Glutamatergic neuron (in vitro differentiated cells): ENCODE results near the gene NHERF1. TPM values are rescaled to one million over a fixed set of nuclear protein-coding genes. Genes with fewer than 3 reads are reported as not detected.
A peak's percentile ranks its signal among the peaks of the same experiment; 100 is the strongest.

Source experiments
- DNase-seq: peaks from one replicate; pipeline ENCODE4 v3.0.0; 2022
- H3K27ac Mint-ChIP-seq: one replicate; pipeline ENCODE4 v1.8.0; 2020; ENCODE audit warnings: mild to moderate bottlenecking, mixed read lengths, inconsistent platforms; ENCODE audit not compliant: unreplicated experiment
- H3K27me3 Mint-ChIP-seq: one replicate; pipeline ENCODE4 v1.8.0; 2020; ENCODE audit warnings: mild to moderate bottlenecking, moderate library complexity, mixed read lengths, inconsistent platforms; ENCODE audit not compliant: unreplicated experiment
- H3K36me3 Mint-ChIP-seq: one replicate; pipeline ENCODE4 v1.8.0; 2020; ENCODE audit warnings: mild to moderate bottlenecking, mixed read lengths, inconsistent platforms; ENCODE audit not compliant: unreplicated experiment
- H3K4me1 Mint-ChIP-seq: one replicate; pipeline ENCODE4 v1.8.0; 2020; ENCODE audit warnings: mild to moderate bottlenecking, low read depth, mixed read lengths, inconsistent platforms; ENCODE audit not compliant: unreplicated experiment
- H3K4me3 Mint-ChIP-seq: one replicate; pipeline ENCODE4 v1.8.0; 2020; ENCODE audit warnings: mild to moderate bottlenecking, mixed read lengths, inconsistent platforms; ENCODE audit not compliant: unreplicated experiment
- H3K9me3 Mint-ChIP-seq: one replicate; pipeline ENCODE4 v1.8.0; 2020; ENCODE audit warnings: mild to moderate bottlenecking, moderate library complexity, mixed read lengths, inconsistent platforms; ENCODE audit not compliant: unreplicated experiment
- CTCF ChIP-seq: fragments of 200-600 bp; sonication (generic); IDR thresholded peaks from one replicate; pipeline ENCODE4 v1.5.0; 2021; ENCODE audit not compliant: partially characterized antibody, unreplicated experiment
- long read RNA-seq: library from polyadenylated mRNA; unstranded; transcript quantifications from one replicate; pipeline ENCODE4 v2.0.0, GENCODE V29; 2020; ENCODE audit not compliant: unreplicated experiment
- total RNA-seq: library from RNA; stranded (reverse); fragmentation: NEBNext Ultra II Directional; extraction: Animal tissue kit (Norgen Biotek cat#: 25700); gene quantifications from one replicate; pipeline ENCODE4 v1.2.1, GENCODE V29; 2021; ENCODE audit not compliant: unreplicated experiment

Gene NHERF1
- 26.9 TPM for total RNA-seq
- long read RNA-seq, transcript SLC9A3R1-201 (6 exons, 1,969 nt), result major isoform, 16 of 16 reads
- long read RNA-seq, partial matches to known transcripts, result 0 of 16 reads
- long read RNA-seq, other reads (novel, unspliced or antisense), result 0 of 16 reads

- peaks cover 11% of the 10 kb centered on the region for H3K4me1 Mint-ChIP-seq
- H3K9me3 Mint-ChIP-seq, result peaks cover 9% of the 10 kb centered on the region
- peak; percentile 97 for DNase-seq
- H3K27me3 Mint-ChIP-seq, result no peaks in the 10 kb centered on the region
- peak; percentile 55 for TF ChIP-seq CTCF
- peak within 1 kb of the TSS; percentile 87 for H3K4me3 Mint-ChIP-seq
- H3K36me3 Mint-ChIP-seq, result no peaks in the 10 kb centered on the region
- peak within 1 kb of the TSS; percentile 15 for H3K27ac Mint-ChIP-seq
These were observed at the start of gene NHERF1 for GRCh38 chr17:74748529-74749278. TSS of gene NHERF1 (plus strand) at chr17:74748628. CDS start at chr17:74748847, 219 bp downstream.

GRCh38 chr17:74699236-74699635 lies 49.2 kb upstream of the NHERF1 start:
- Mint-ChIP-seq H3K36me3 (peaks cover 4% of the 10 kb centered on the region), H3K4me3 (no peak overlapping the region), H3K9me3 (peaks cover 3% of the 10 kb centered on the region), H3K27me3 (peaks cover 8% of the 10 kb centered on the region), H3K27ac (no peak overlapping the region), H3K4me1 (no peaks in the 10 kb centered on the region)
- no peak for TF ChIP-seq CTCF
- no peak for DNase-seq

- no peak overlapping the region for H3K4me3 Mint-ChIP-seq
- no peak for DNase-seq
- TF ChIP-seq CTCF, result no peak
- peaks cover 4% of the 10 kb centered on the region for H3K9me3 Mint-ChIP-seq
- no peaks in the 10 kb centered on the region for H3K36me3 Mint-ChIP-seq
- H3K27ac Mint-ChIP-seq, result no peak overlapping the region
- H3K27me3 Mint-ChIP-seq, result peaks cover 9% of the 10 kb centered on the region
- H3K4me1 Mint-ChIP-seq, result no peaks in the 10 kb centered on the region
These were observed 46.1 kb upstream of the NHERF1 start for GRCh38 chr17:74702116-74702871.

- H3K4me1 Mint-ChIP-seq, result no peaks in the 10 kb centered on the region
These were observed 45.1 kb upstream of the NHERF1 start for GRCh38 chr17:74703311-74703710.

More at GRCh38 chr17:74703311-74703710, 45.1 kb upstream of the NHERF1 start:
- no peak for TF ChIP-seq CTCF
- no peak overlapping the region for H3K4me3 Mint-ChIP-seq
- H3K27me3 Mint-ChIP-seq, result peaks cover 5% of the 10 kb centered on the region
- H3K9me3 Mint-ChIP-seq, result peaks cover 4% of the 10 kb centered on the region
- H3K27ac Mint-ChIP-seq, result no peak overlapping the region
- no peak for DNase-seq
- no peaks in the 10 kb centered on the region for H3K36me3 Mint-ChIP-seq
